ENCODE results near the gene ABHD8. TPM values are rescaled to one million over a fixed set of nuclear protein-coding genes. Genes with fewer than 3 reads are reported as not detected.

The ABHD8 gene
- total RNA-seq, 1 donor from 2014 or later = 4.6 TPM

- Histone ChIP-seq H2AFZ (replicated peaks) (peak within 1 kb of the TSS; percentile 31), H3K4me1 (peaks cover 30% of the 10 kb centered on the region), H3K79me2 (ENCODE audit: low read depth) (peaks cover 48% of the 10 kb centered on the region), H3K36me3 (no peaks in the 10 kb centered on the region), H4K20me1 (ENCODE audit: low read depth) (peaks cover 41% of the 10 kb centered on the region), H3K27me3 (no peaks in the 10 kb centered on the region), H3K27ac (no peak within 1 kb of the TSS), H3K4me3 (peak within 1 kb of the TSS; percentile 84), H3K9me3 (ENCODE audit: low read depth) (no peaks in the 10 kb centered on the region), H3K4me2 (peak within 1 kb of the TSS; percentile 91), H3K9ac (no peak within 1 kb of the TSS), H3F3A (ENCODE audit: low read depth) (peaks cover 43% of the 10 kb centered on the region)
- TF ChIP-seq EZH2 (IDR thresholded peaks at IDR 0.05) (no peak), EZH2phosphoT487 (IDR thresholded peaks at IDR 0.05) (no peak), CTCF (IDR thresholded peaks at IDR 0.05) (no peak)
- Mint-ChIP-seq H3K27ac (peak within 1 kb of the TSS; percentile 97), H3K36me3 (no peaks in the 10 kb centered on the region), H3K4me3 (peak within 1 kb of the TSS; percentile 96), H3K9me3 (peaks cover 2% of the 10 kb centered on the region), H3K27me3 (ENCODE audit: insufficient read depth, low read depth) (peaks cover 13% of the 10 kb centered on the region), H3K4me1 (peaks cover 62% of the 10 kb centered on the region)
- no peak for DNase-seq (ENCODE audit: low spot score)
Observed at GRCh38 chr19:17245535-17245984, 57.7 kb downstream of the ABHD8 start, which contains the start of gene NR2F6. Gene NR2F6, minus strand, starts transcription at chr19:17245919. Its CDS starts 699 bp downstream, at chr19:17245220.

- H3K36me3 ChIP-seq = no peaks in the 10 kb centered on the region
- DNase-seq (ENCODE audit: low spot score) = peak; percentile 50
Observed at GRCh38 chr19:17244618-17245534, 58.3 kb downstream of the ABHD8 start.

More at GRCh38 chr19:17244618-17245534, 58.3 kb downstream of the ABHD8 start:
- Histone ChIP-seq H2AFZ (replicated peaks) (no peak overlapping the region), H3K79me2 (ENCODE audit: low read depth) (peaks cover 49% of the 10 kb centered on the region), H3K4me3 (peak overlapping the region; percentile 84), H4K20me1 (ENCODE audit: low read depth) (peaks cover 46% of the 10 kb centered on the region), H3K9ac (no peak overlapping the region), H3K27ac (no peak overlapping the region), H3K4me2 (peak overlapping the region; percentile 91), H3F3A (ENCODE audit: low read depth) (peaks cover 43% of the 10 kb centered on the region), H3K4me1 (peaks cover 30% of the 10 kb centered on the region), H3K27me3 (no peaks in the 10 kb centered on the region), H3K9me3 (ENCODE audit: low read depth) (no peaks in the 10 kb centered on the region)
- H3K27me3 Mint-ChIP-seq (ENCODE audit: insufficient read depth, low read depth) = peaks cover 13% of the 10 kb centered on the region
- TF ChIP-seq EZH2phosphoT487 (IDR thresholded peaks at IDR 0.05) (no peak), CTCF (IDR thresholded peaks at IDR 0.05) (no peak), EZH2 (IDR thresholded peaks at IDR 0.05) (no peak)
- H3K4me1 Mint-ChIP-seq = peaks cover 63% of the 10 kb centered on the region
- H3K4me3 Mint-ChIP-seq = peak overlapping the region; percentile 96
- no peaks in the 10 kb centered on the region for H3K36me3 Mint-ChIP-seq
- H3K9me3 Mint-ChIP-seq = peaks cover 2% of the 10 kb centered on the region
- peak overlapping the region; percentile 90 for H3K27ac Mint-ChIP-seq
